ENCODE data around the gene HMOX2.
A peak's percentile ranks its signal among the peaks of the same experiment; 100 is the strongest.

The HMOX2 gene

GRCh38 chr16:4500272-4500671, 24.1 kb downstream of the HMOX2 start:
- DNase-seq (ENCODE audit: low read depth in 2 of 2), result no peak

- no peak for DNase-seq (ENCODE audit: low read depth in 2 of 2)
These were observed 24.9 kb downstream of the HMOX2 start for GRCh38 chr16:4501071-4501478.

- DNase-seq (ENCODE audit: low read depth in 2 of 2), result peak; percentile 46 to 49
These were observed 29.4 kb downstream of the HMOX2 start for GRCh38 chr16:4505356-4506147.

- peak; percentile 26 for DNase-seq (ENCODE audit: low read depth in 2 of 2)
These were observed 30.3 kb downstream of the HMOX2 start for GRCh38 chr16:4506450-4506849.

GRCh38 chr16:4507588-4508345, 31.6 kb downstream of the HMOX2 start:
- DNase-seq (ENCODE audit: low read depth in 2 of 2), result no peak

GRCh38 chr16:4508806-4509205, 32.6 kb downstream of the HMOX2 start:
- no peak for DNase-seq (ENCODE audit: low read depth in 2 of 2)

- DNase-seq (ENCODE audit: low read depth in 2 of 2), result no peak
These were observed 33.2 kb downstream of the HMOX2 start for GRCh38 chr16:4509420-4509819.

- no peak for DNase-seq (ENCODE audit: low read depth in 2 of 2)
These were observed 33.9 kb downstream of the HMOX2 start for GRCh38 chr16:4510131-4510530.

- DNase-seq (ENCODE audit: low read depth in 2 of 2), result no peak
These were observed 34.7 kb downstream of the HMOX2 start for GRCh38 chr16:4510747-4511426.

GRCh38 chr16:4511441-4512082, 35.4 kb downstream of the HMOX2 start:
- DNase-seq (ENCODE audit: low read depth in 2 of 2), result no peak

GRCh38 chr16:4512473-4512872, 36.3 kb downstream of the HMOX2 start:
- no peak for DNase-seq (ENCODE audit: low read depth in 2 of 2)

- DNase-seq (ENCODE audit: low read depth in 2 of 2), result no peak
These were observed 37.1 kb downstream of the HMOX2 start for GRCh38 chr16:4513086-4513860.

GRCh38 chr16:4513881-4514280, 37.7 kb downstream of the HMOX2 start:
- DNase-seq (ENCODE audit: low read depth in 2 of 2), result no peak

- DNase-seq (ENCODE audit: low read depth in 2 of 2), result no peak
These were observed 38.4 kb downstream of the HMOX2 start for GRCh38 chr16:4514606-4515005.

GRCh38 chr16:4515611-4516233, 39.5 kb downstream of the HMOX2 start:
- no peak for DNase-seq (ENCODE audit: low read depth in 2 of 2)

- no peak for DNase-seq (ENCODE audit: low read depth in 2 of 2)
These were observed 41.8 kb downstream of the HMOX2 start for GRCh38 chr16:4517812-4518680.

- no peak for DNase-seq (ENCODE audit: low read depth in 2 of 2)
These were observed 43.3 kb downstream of the HMOX2 start for GRCh38 chr16:4519274-4520058.

GRCh38 chr16:4520913-4521312, 44.7 kb downstream of the HMOX2 start:
- no peak for DNase-seq (ENCODE audit: low read depth in 2 of 2)

GRCh38 chr16:4522051-4522581, 45.9 kb downstream of the HMOX2 start:
- no peak for DNase-seq (ENCODE audit: low read depth in 2 of 2)

Measured in stimulated activated CD8-positive, alpha-beta memory T cell treated with anti-CD3 and anti-CD28 coated beads, Interleukin-2, amount 100 ng/mL, for 48 hours (primary cell).